PC-3 (cell line): ENCODE data around the gene TBC1D30.

Experiments
- CTCF ChIP-seq: fragments of 300-600 bp; sonication (generic); conservative IDR thresholded peaks from 2 replicates; pipeline ENCODE4 v1.5.1; 2017; ENCODE audit warnings: antibody characterized with exemption, low read depth, mild to moderate bottlenecking, low read length
- EZH2 ChIP-seq: fragments of 300-600 bp; sonication (generic); IDR thresholded peaks from one replicate; pipeline ENCODE4 v1.6.1; 2017; ENCODE audit warnings: antibody characterized with exemption, mild to moderate bottlenecking, low read length; ENCODE audit not compliant: unreplicated experiment
- EZH2phosphoT487 ChIP-seq: fragments of 300-600 bp; sonication (generic); IDR thresholded peaks from 2 replicates; pipeline ENCODE4 v1.6.1; 2018; ENCODE audit warnings: mild to moderate bottlenecking, antibody characterized with exemption, low read length, borderline replicate concordance

GRCh38 chr12:64793610-64794009 lies 30.8 kb upstream of the TBC1D30 start:
- TF ChIP-seq EZH2 (no peak), CTCF (no peak), EZH2phosphoT487 (no peak)
